Activated B cell treated with CpG ODN at 0.5 μM for 24 hours (primary cell): Measurements from ENCODE around the gene PER2. TPM values are rescaled to one million over a fixed set of nuclear protein-coding genes. Genes with fewer than 3 reads are reported as not detected.
"Not testable (repeated sequence)": the region's sequence is repeated elsewhere in the genome, so short reads cannot be mapped to it uniquely, and the experiment has no call there.

Source experiments
- ATAC-seq: fragments of 200-7000 bp; cut with Tn5 transposase; one replicate; pipeline ENCODE4 v1.10.0; 2021; ENCODE audit warnings: low read depth, mild to moderate bottlenecking, moderate library complexity
- CTCF ChIA-PET: fragments of 350-600 bp; sonication (Branson Sonifier 250); formaldehyde crosslinking; loops from one replicate; lab custom pipeline; 2021; ENCODE audit warnings: antibody characterized with exemption; lab: Charles Lee
- POLR2A ChIA-PET: fragments of 350-600 bp; sonication (Branson Sonifier 250); formaldehyde crosslinking; loops from one replicate; lab custom pipeline; 2021; ENCODE audit warnings: antibody characterized with exemption; lab: Charles Lee
- DNase-seq: peaks from one replicate; pipeline ENCODE4 v3.0.0; 2022
- H3K27ac Mint-ChIP-seq: one replicate; pipeline ENCODE4 v1.8.0; 2020; ENCODE audit warnings: mixed read lengths
- H3K27me3 Mint-ChIP-seq: one replicate; pipeline ENCODE4 v1.8.0; 2021; ENCODE audit warnings: mixed read lengths
- H3K36me3 Mint-ChIP-seq: one replicate; pipeline ENCODE4 v1.8.0; 2021; ENCODE audit warnings: low read depth, mixed read lengths
- H3K4me1 Mint-ChIP-seq: one replicate; pipeline ENCODE4 v1.8.0; 2021; ENCODE audit warnings: mixed read lengths
- H3K4me3 Mint-ChIP-seq: one replicate; pipeline ENCODE4 v1.8.0; 2020; ENCODE audit warnings: mild to moderate bottlenecking, mixed read lengths
- H3K9me3 Mint-ChIP-seq: one replicate; pipeline ENCODE4 v1.8.0; 2020; ENCODE audit warnings: mixed read lengths
- intact Hi-C: fragments of 100-400 bp; cut with micrococcal nuclease; formaldehyde crosslinking; loops from one replicate; pipeline ENCODE4 v1.15.1; 2024
- total RNA-seq: library from RNA; stranded (reverse); gene quantifications from 2 replicates; pipeline ENCODE4 v1.2.3, GENCODE V29; 2022
- TF ChIP-seq, protein P1 (sequence below): fragments of 200-600 bp; IDR thresholded peaks from one replicate; pipeline ENCODE4 v1.8.0; 2022; ENCODE audit warnings: antibody characterized with exemption, mild to moderate bottlenecking

Gene PER2
- total RNA-seq, result 15.8 and 16.6 TPM in 2 replicates

- Mint-ChIP-seq H3K9me3 (no peaks in the 10 kb centered on the region), H3K27ac (peak within 1 kb of the TSS; percentile 94), H3K27me3 (no peaks in the 10 kb centered on the region), H3K36me3 (no peaks in the 10 kb centered on the region), H3K4me3 (peak within 1 kb of the TSS; percentile 93), H3K4me1 (peaks cover 43% of the 10 kb centered on the region)
- intact Hi-C loops, result loop anchor here (1.0 to 5.0 kb wide), 9 partner anchors 25 to 616 kb away; partner anchors contain the start of genes ASB1, HES6, ILKAP and TRAF3IP1
- TF ChIP-seq, protein P1, sequence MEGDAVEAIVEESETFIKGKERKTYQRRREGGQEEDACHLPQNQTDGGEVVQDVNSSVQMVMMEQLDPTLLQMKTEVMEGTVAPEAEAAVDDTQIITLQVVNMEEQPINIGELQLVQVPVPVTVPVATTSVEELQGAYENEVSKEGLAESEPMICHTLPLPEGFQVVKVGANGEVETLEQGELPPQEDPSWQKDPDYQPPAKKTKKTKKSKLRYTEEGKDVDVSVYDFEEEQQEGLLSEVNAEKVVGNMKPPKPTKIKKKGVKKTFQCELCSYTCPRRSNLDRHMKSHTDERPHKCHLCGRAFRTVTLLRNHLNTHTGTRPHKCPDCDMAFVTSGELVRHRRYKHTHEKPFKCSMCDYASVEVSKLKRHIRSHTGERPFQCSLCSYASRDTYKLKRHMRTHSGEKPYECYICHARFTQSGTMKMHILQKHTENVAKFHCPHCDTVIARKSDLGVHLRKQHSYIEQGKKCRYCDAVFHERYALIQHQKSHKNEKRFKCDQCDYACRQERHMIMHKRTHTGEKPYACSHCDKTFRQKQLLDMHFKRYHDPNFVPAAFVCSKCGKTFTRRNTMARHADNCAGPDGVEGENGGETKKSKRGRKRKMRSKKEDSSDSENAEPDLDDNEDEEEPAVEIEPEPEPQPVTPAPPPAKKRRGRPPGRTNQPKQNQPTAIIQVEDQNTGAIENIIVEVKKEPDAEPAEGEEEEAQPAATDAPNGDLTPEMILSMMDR, result no peak
- DNase-seq, result peak; percentile 23
- peak; percentile 15 for ATAC-seq
- POLR2A ChIA-PET, result interaction anchor here (0.7 to 1.6 kb wide), 4 partner anchors 33 to 1203 kb away, joined by 3 to 6 read pairs (median 3); partner anchors contain the start of genes HDAC4 and TRAF3IP1
- CTCF ChIA-PET, result no interaction called here
Observed at GRCh38 chr2:238287737-238288649, at the start of gene PER2. PER2 (minus strand) TSS chr2:238288610; CDS start chr2:238277936, 10,674 bp downstream.

- Mint-ChIP-seq H3K4me3 (no peak overlapping the region), H3K27me3 (no peaks in the 10 kb centered on the region), H3K9me3 (no peaks in the 10 kb centered on the region), H3K36me3 (peaks cover 37% of the 10 kb centered on the region), H3K4me1 (peaks cover 5% of the 10 kb centered on the region), H3K27ac (no peak overlapping the region)
- ATAC-seq (no peak), DNase-seq (no peak)
- POLR2A ChIA-PET, result no interaction called here
- intact Hi-C loops, result no loop called here
- TF ChIP-seq, protein P1, result no peak
- CTCF ChIA-PET, result no interaction called here
Observed at GRCh38 chr2:238337846-238338245, 49.4 kb upstream of the PER2 start.

DNA sequence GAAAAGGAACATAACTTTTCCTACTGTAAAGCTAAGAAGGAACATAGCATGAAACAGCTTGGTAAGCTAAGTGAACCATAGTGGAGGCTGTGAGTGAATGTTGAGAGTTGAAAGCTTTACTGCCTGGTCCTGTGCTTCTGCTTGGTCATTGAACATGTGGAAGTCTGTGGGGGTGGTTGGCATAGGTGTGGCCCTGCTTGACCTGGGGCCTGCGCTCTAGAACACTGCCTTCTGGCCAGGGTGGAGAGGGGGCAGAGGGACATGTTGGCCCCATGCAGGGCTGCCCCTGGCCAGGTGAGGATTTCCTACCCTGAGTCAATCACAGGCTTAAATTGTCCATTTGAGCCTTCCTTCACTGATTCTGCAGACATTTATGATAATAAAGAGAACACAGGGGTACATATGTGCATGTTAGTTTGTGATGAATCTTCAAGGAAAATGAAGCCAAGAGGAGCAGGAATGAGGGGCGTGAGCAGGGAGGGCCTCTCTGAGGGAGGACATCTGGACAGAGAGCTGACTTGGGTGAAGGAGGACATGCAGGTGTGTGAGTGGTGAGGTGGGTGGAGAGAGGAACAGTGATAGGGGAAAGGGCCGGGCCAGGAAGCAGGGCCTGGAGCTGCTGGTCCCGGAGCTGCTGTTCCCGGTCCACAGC lies 48.5 kb upstream of the PER2 start:
- TF ChIP-seq, protein P1, result no peak
- H3K9me3 Mint-ChIP-seq, result no peaks in the 10 kb centered on the region
- no peak for ATAC-seq
- H3K27ac Mint-ChIP-seq, result no peak overlapping the region
- H3K36me3 Mint-ChIP-seq, result peaks cover 37% of the 10 kb centered on the region
- H3K4me1 Mint-ChIP-seq, result peaks cover 5% of the 10 kb centered on the region
- CTCF ChIA-PET, result no interaction called here
- DNase-seq, result no peak
- no peak overlapping the region for H3K4me3 Mint-ChIP-seq
- intact Hi-C loops, result no loop called here
- H3K27me3 Mint-ChIP-seq, result no peaks in the 10 kb centered on the region
- POLR2A ChIA-PET, result no interaction called here

DNA sequence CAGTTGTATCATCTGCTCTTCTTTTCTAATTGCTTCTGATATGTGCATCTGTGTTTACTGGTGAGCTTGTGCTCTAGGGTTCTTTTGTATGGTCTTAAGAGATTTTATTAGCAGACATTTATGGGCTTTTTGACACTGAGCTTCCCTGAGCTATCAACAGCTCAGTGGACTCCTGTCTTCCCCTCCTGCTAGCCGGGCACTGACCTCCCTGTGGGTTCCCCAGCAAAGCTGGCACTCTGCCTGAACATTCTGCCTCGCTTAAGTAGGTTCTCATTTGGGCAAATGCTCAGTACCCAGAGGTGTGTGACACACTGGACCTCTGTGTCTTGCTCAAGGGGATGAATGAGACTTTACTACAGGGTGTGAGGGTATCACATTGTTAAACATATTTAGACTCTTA lies 47.7 kb upstream of the PER2 start:
- intact Hi-C loops, result no loop called here
- DNase-seq, result no peak
- CTCF ChIA-PET, result no interaction called here
- peaks cover 37% of the 10 kb centered on the region for H3K36me3 Mint-ChIP-seq
- H3K27ac Mint-ChIP-seq, result no peak overlapping the region
- no peak overlapping the region for H3K4me3 Mint-ChIP-seq
- no peaks in the 10 kb centered on the region for H3K9me3 Mint-ChIP-seq
- TF ChIP-seq, protein P1, result no peak
- no peaks in the 10 kb centered on the region for H3K27me3 Mint-ChIP-seq
- POLR2A ChIA-PET, result no interaction called here
- no peak for ATAC-seq
- H3K4me1 Mint-ChIP-seq, result peaks cover 5% of the 10 kb centered on the region

GRCh38 chr2:238335591-238335990 lies 47.2 kb upstream of the PER2 start:
- POLR2A ChIA-PET, DNase-seq, CTCF ChIA-PET, H3K27me3 Mint-ChIP-seq, H3K27ac Mint-ChIP-seq, H3K4me1 Mint-ChIP-seq, H3K4me3 Mint-ChIP-seq, ATAC-seq, intact Hi-C loops, H3K9me3 Mint-ChIP-seq: not testable (repeated sequence)
- peaks cover 41% of the 10 kb centered on the region for H3K36me3 Mint-ChIP-seq
